K562 (cell line): Measurements from ENCODE around the gene SLC25A10. TPM values are rescaled to one million over a fixed set of nuclear protein-coding genes. Genes with fewer than 3 reads are reported as not detected.
A peak's percentile ranks its signal among the peaks of the same experiment; 100 is the strongest.

Experiments used
- ARNT ChIP-seq, 2 experiments: fragments of 450-650 bp; IDR thresholded peaks; 2 replicates each; pipeline ENCODE4 v1.6.1; 2016; ENCODE audit warnings: mild to moderate bottlenecking in 1 of 2
- CSDE1 ChIP-seq, 2 experiments: fragments of 450-650 bp; IDR thresholded peaks; 2 replicates each; pipeline ENCODE4 v1.6.1; 2016; ENCODE audit warnings: mild to moderate bottlenecking in 1 of 2
- CTCF ChIP-seq, 3 experiments: IDR thresholded peaks in 2 of 3; conservative IDR thresholded peaks in 1 of 3; 2 replicates each; pipeline ENCODE4 v1.5.1; 2011 to 2012; ENCODE audit warnings: low read length in 3 of 3, mild to moderate bottlenecking in 3 of 3, control low read depth in 2 of 3, improper control_type of control experiment in 1 of 3, inconsistent platforms in 1 of 3, low read depth in 1 of 3, mixed read lengths in 1 of 3, moderate library complexity in 1 of 3; ENCODE audit not compliant: insufficient read depth in 2 of 3
- DMBX1 ChIP-seq: fragments of 250-450 bp; sonication (Bioruptor Pico); IDR thresholded peaks from 2 replicates; pipeline ENCODE4 v1.8.0; 2022; ENCODE audit warnings: inconsistent platforms, mild to moderate bottlenecking, moderate library complexity, borderline replicate concordance
- EGR1 ChIP-seq: fragments of 450-650 bp; conservative IDR thresholded peaks from 2 replicates; pipeline ENCODE4 v1.6.1; 2017; ENCODE audit warnings: mild to moderate bottlenecking
- ETS1 ChIP-seq: conservative IDR thresholded peaks from 2 replicates; pipeline ENCODE4 v1.6.1; 2011; ENCODE audit warnings: low read depth, mild to moderate bottlenecking, low read length; ENCODE audit not compliant: control insufficient read depth
- GTF2E2 ChIP-seq: fragments of 200-800 bp; sonication (Bioruptor generic); IDR thresholded peaks from 2 replicates; pipeline ENCODE4 v1.6.1; 2016; ENCODE audit warnings: missing genetic modification characterization, missing compliant biosample characterization
- MLX ChIP-seq, 2 experiments: fragments of 450-650 bp in 1 of 2; sonication (generic) in 1 of 2; formaldehyde crosslinking; conservative IDR thresholded peaks; 2 replicates each; pipeline versions ENCODE4 v1.4.0 to v1.8.1; 2020 to 2022; ENCODE audit warnings: mild to moderate bottlenecking in 1 of 2, missing genetic modification reagents in 1 of 2
- PCBP2 ChIP-seq: fragments of 200-400 bp; formaldehyde crosslinking; IDR thresholded peaks from 2 replicates; pipeline ENCODE4 v1.6.1; 2018; ENCODE audit warnings: low read length, low read depth, mild to moderate bottlenecking, moderate library complexity; ENCODE audit not compliant: poor library complexity, severe bottlenecking
- POLR3A ChIP-seq: IDR thresholded peaks from 2 replicates; pipeline ENCODE4 v1.6.1; 2011; ENCODE audit warnings: borderline replicate concordance, mild to moderate bottlenecking, moderate library complexity; ENCODE audit not compliant: insufficient read length, insufficient read depth; ENCODE audit errors: extremely low read depth
- RBM14 ChIP-seq: fragments of 200-400 bp; formaldehyde crosslinking; IDR thresholded peaks from 2 replicates; pipeline ENCODE4 v1.6.1; 2018; ENCODE audit warnings: low read depth, mild to moderate bottlenecking, low read length, moderate library complexity, borderline replicate concordance; ENCODE audit not compliant: insufficient read depth
- SAFB ChIP-seq: fragments of 200-400 bp; formaldehyde crosslinking; IDR thresholded peaks from 2 replicates; pipeline ENCODE4 v1.6.1; 2017; ENCODE audit warnings: low read depth, low read length, borderline replicate concordance
- SLC30A9 ChIP-seq: fragments of 250-450 bp; sonication (Bioruptor Pico); IDR thresholded peaks from 2 replicates; pipeline ENCODE4 v1.8.0; 2022; ENCODE audit warnings: mild to moderate bottlenecking, moderate library complexity
- SMAD4 ChIP-seq: fragments of 250-450 bp; sonication (Bioruptor Pico); conservative IDR thresholded peaks from 2 replicates; pipeline ENCODE4 v1.8.0; 2021; ENCODE audit warnings: inconsistent platforms, mild to moderate bottlenecking, moderate library complexity
- TEAD1 ChIP-seq, 2 experiments: fragments of 450-650 bp in 1 of 2; sonication (generic) in 1 of 2; formaldehyde crosslinking; IDR thresholded peaks; 2 replicates each; pipeline versions ENCODE4 v1.4.0 to v1.8.0; 2020 to 2022; ENCODE audit warnings: mild to moderate bottlenecking in 2 of 2, missing genetic modification reagents in 1 of 2
- THAP12 ChIP-seq: fragments of 250-450 bp; sonication (Bioruptor Pico); IDR thresholded peaks from 2 replicates; pipeline ENCODE4 v1.9.0; 2021; ENCODE audit warnings: mild to moderate bottlenecking, inconsistent platforms
- XRCC4 ChIP-seq: IDR thresholded peaks from one replicate; pipeline ENCODE4 v1.6.1; 2011; ENCODE audit not compliant: insufficient read depth, insufficient read length; ENCODE audit errors: extremely low read depth
- ZKSCAN8 ChIP-seq: fragments of 200-800 bp; sonication (Bioruptor generic); IDR thresholded peaks from 2 replicates; pipeline ENCODE4 v1.6.1; 2016; ENCODE audit warnings: missing genetic modification characterization, missing compliant biosample characterization
- ZNF197 ChIP-seq: fragments of 200-800 bp; sonication (Bioruptor generic); IDR thresholded peaks from 2 replicates; pipeline ENCODE4 v1.6.1; 2016; ENCODE audit warnings: low read depth, missing genetic modification characterization, missing compliant biosample characterization
- ZNF232 ChIP-seq: sonication (generic); formaldehyde crosslinking; IDR thresholded peaks from 2 replicates; pipeline ENCODE4 v1.8.0; 2022; ENCODE audit warnings: mild to moderate bottlenecking, missing genetic modification reagents
- ZNF384 ChIP-seq: IDR thresholded peaks from 2 replicates; pipeline ENCODE4 v1.6.1; 2012; ENCODE audit warnings: low read depth, low read length, improper control_type of control experiment
- ZNF436 ChIP-seq: fragments of 250-450, 450-650 bp; sonication (Bioruptor Pico); formaldehyde crosslinking; IDR thresholded peaks from 2 replicates; pipeline ENCODE4 v1.7.0; 2020; ENCODE audit warnings: mild to moderate bottlenecking
- polyA plus RNA-seq, 8 experiments: library from polyadenylated mRNA; depleted of rRNA in 4 of 8; stranded (reverse) in 5 of 8; unstranded in 3 of 8; fragments of >200 nt; fragmentation: Nextera tagmentation in 2 of 8; fragmentation: Illumina TruSeq in 1 of 8; extraction: Ambion mirVana in 2 of 8; extraction: Trizol in 1 of 8; gene quantifications; 2 replicates each; pipeline versions ENCODE4 v1.2.1 to v1.2.3, GENCODE V29; 2011 to 2014; ENCODE audit warnings: inconsistent platforms in 1 of 8, missing spikeins in 1 of 8
- total RNA-seq, 7 experiments: library from RNA; depleted of rRNA in 6 of 7; stranded (reverse); fragments of >200 nt in 6 of 7; fragmentation: Illumina TruSeq in 2 of 7; extraction: Trizol in 2 of 7; gene quantifications; 2 replicates each; pipeline versions ENCODE4 v1.2.1 to v1.2.3, GENCODE V29; 2011 to 2021; ENCODE audit warnings: low replicate concordance in 1 of 7

The SLC25A10 gene
- total and polyA plus RNA-seq, 9 of the 15 experiments (the other 6 are each of a cell fraction or from before 2014, with no cell fraction given), result 0.10 to 85.6 (median 34.3) TPM

- peak; percentile 71; the same call in 1 of the 2 replicates for TF ChIP-seq THAP12 (CRISPR knock-in tag)
- TF ChIP-seq ZNF232, result no peak
- TF ChIP-seq EGR1, result peak; percentile 25
- no peak for TF ChIP-seq SLC30A9
- no peak for TF ChIP-seq RBM14
- TF ChIP-seq POLR3A, result no peak
- no peak for TF ChIP-seq GTF2E2
- peak; percentile 52 to 71 (median 63) for TF ChIP-seq CTCF (IDR thresholded peaks at IDR 0.05 in 2 of 3, conservative IDR thresholded peaks at IDR 0.05 in 1 of 3; ENCODE audit: insufficient read depth in 2 of 3, low read depth in 1 of 3, low read length in 3 of 3)
- no peak for TF ChIP-seq PCBP2
- peak; percentile 31; the same call in 1 of the 2 replicates for TF ChIP-seq SAFB
- TF ChIP-seq CSDE1 (IDR thresholded peaks at IDR 0.05), result no peak
- no peak for TF ChIP-seq ZNF197 (CRISPR knock-in tag)
- no peak for TF ChIP-seq TEAD1 (CRISPR knock-in tag; IDR thresholded peaks at IDR 0.05)
- no peak for TF ChIP-seq ARNT (IDR thresholded peaks at IDR 0.05)
- no peak for TF ChIP-seq SMAD4 (CRISPR knock-in tag)
- no peak for TF ChIP-seq MLX (CRISPR knock-in tag; conservative IDR thresholded peaks at IDR 0.05)
- no peak for TF ChIP-seq ZNF384
- no peak for TF ChIP-seq ZKSCAN8 (CRISPR knock-in tag)
- TF ChIP-seq ETS1, result no peak
- no peak for TF ChIP-seq XRCC4
- TF ChIP-seq ZNF436 (CRISPR knock-in tag), result no peak
- no peak for TF ChIP-seq DMBX1
Measured at GRCh38 chr17:81712468-81713003, 452 bp downstream of the SLC25A10 start (continued).
